IPS DF 6.9 (cell line): ENCODE results near the gene CLEC4G.
"Not testable (repeated sequence)": the region's sequence is repeated elsewhere in the genome, so short reads cannot be mapped to it uniquely, and the experiment has no call there.

ENCODE experiments used
- DNase-seq: peaks from one replicate; pipeline ENCODE4 v3.0.0-alpha.2; 2013; ENCODE audit warnings: low read depth, low spot score
- H3K27ac ChIP-seq: one replicate; pipeline ENCODE4 v1.5.1; 2013; ENCODE audit warnings: low read length, control low read depth
- H3K27me3 ChIP-seq: 2 replicates; pipeline ENCODE4 v1.6.1; 2013; ENCODE audit warnings: mild to moderate bottlenecking, low read length; ENCODE audit not compliant: control insufficient read depth, insufficient read depth
- H3K36me3 ChIP-seq: 2 replicates; pipeline ENCODE4 v1.6.1; 2013; ENCODE audit warnings: low read length; ENCODE audit not compliant: control insufficient read depth, insufficient read depth
- H3K4me1 ChIP-seq: 2 replicates; pipeline ENCODE4 v1.6.1; 2013; ENCODE audit warnings: low read length; ENCODE audit not compliant: control insufficient read depth, insufficient read depth
- H3K4me3 ChIP-seq: 2 replicates; pipeline ENCODE4 v1.5.1; 2013; ENCODE audit warnings: mild to moderate bottlenecking, low read length
- H3K9me3 ChIP-seq: 2 replicates; pipeline ENCODE4 v1.6.1; 2013; ENCODE audit warnings: low read length, inconsistent platforms; ENCODE audit not compliant: control insufficient read depth, insufficient read depth
- WGBS: extraction: QIAGEN DNeasy Blood & Tissue Kit; methylation state at CpG from one replicate; pipeline ENCODE4 v1.1.7; 2013; ENCODE audit warnings: mixed read lengths, missing lambda C conversion rate; ENCODE audit not compliant: insufficient read length, insufficient coverage; 5-methylcytosine and 5-hydroxymethylcytosine counted together

The CLEC4G gene

DNA sequence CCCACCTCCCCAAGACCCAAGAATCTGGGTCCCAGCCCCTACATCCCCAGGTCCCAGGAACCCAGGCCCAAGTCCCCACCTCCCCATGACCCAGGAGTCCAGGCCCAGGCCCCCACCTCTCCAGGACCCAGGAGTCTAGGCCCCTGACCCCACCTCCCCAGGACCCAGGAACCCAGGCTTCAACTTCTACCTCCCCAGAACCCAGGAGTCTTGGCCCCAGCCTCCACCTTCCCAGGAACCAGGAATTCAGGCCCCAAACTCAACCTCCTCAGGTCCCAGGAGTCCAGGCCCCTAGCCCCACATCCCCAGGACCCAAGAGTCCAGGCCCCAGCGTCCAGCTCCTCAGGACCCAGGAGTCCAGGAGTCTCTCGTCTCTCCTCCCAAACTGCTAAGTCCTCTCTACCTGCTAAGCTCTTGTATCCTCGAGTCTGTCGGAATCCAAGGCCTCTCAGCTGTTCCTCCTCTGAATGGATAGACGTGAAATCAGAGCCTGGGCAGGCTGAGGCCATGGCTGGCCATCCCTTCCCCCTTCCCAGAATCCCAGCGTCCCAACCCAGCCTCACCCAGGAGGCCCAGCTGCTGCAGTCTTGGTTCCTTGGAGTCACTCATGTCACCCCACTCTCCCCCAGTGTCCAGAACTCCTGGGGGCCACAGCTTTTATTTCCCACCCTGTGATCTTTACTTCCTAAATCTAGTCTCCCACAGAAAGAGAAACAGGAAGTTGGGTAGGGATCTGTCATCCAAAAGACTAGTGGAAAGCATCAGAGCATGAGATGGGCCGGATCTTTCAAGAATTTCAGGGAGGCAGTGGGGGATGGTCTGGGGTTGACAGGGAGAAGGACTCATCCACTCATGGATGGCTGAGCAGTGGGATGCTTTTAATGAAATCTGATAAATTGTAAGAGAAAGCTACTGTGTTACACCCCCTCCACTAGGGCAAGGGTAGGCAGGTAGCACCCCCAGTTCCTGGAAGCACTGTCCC, 15.3 kb upstream of the CLEC4G start, which contains the start of gene CD209:
Gene CD209 (minus strand): TSS at position 632 of the 982 bp plus-strand sequence. CDS start 23 bp downstream, at position 609.
- Histone ChIP-seq H3K9me3 (no peaks in the 10 kb centered on the region), H3K4me3 (no peak within 1 kb of the TSS), H3K27me3 (no peaks in the 10 kb centered on the region), H3K36me3 (no peaks in the 10 kb centered on the region), H3K27ac (no peak within 1 kb of the TSS), H3K4me1 (peaks cover 3% of the 10 kb centered on the region; the same call in 1 of the 2 replicates)
- no peak for DNase-seq
- no CpG with 5 or more reads among the region's 7 CpGs for WGBS

DNA sequence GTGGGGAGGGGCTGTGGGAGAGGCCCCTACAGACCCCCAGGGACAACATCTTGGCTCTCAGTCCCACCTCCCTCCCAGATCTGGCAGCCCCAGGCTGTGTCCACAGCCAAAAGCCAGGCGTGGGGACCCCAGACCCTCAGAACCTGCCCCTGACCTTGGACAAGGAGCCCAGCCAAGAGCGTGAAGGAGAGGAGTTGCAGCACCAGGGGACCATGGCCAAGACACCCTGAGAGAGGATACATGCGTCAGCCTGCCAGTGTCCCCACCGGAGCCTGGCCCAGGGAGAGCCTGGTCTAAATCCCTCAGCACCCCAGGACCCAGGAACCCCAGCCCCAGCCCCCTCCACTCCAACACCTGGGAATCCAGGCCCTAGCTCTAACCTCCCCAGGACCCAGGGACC, 14.4 kb upstream of the CLEC4G start:
- not testable (repeated sequence) for H3K36me3 ChIP-seq, H3K27ac ChIP-seq, DNase-seq, H3K4me1 ChIP-seq, H3K4me3 ChIP-seq, H3K9me3 ChIP-seq, H3K27me3 ChIP-seq
- no CpG with 5 or more reads among the region's 4 CpGs for WGBS

DNA sequence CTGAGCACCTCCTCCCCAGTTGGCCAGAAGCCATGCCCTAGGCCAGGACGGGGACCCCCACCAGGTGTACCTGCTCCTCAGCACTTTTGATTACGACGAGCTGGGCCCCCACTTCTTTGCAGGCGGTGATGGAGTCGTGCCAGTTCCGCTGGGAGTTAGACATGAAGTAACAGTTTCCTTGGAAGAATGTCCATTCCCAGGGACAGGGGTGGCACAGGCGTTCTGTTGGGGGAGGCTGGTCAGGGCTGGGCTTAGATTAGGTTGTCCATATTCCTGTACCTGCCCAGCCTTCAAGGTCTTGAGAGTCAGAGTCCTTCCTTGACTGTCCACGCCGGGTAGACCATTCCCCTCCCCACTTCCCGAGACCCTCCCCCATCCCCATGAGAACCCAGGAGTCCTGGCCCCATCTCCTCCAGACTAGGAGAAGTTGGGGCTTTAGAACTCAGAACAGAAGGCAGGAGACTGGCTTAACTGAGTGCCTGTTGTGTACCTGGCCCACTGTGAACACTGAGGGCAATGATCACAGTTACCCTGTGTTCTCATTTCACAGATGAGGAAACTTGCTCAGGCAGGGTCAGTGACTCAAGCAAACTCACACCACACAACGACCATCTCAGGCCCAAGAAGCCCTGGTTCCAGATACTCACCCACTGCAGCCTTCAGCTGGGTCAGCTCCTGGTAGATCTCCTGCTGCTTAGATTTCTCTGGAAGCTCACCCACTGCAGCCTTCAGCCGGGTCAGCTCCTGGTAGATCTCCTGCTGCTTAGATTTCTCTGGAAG, 13.2 kb upstream of the CLEC4G start:
- DNase-seq, result no peak
- no peak overlapping the region for H3K27ac ChIP-seq
- H3K4me1 ChIP-seq, result peaks cover 3% of the 10 kb centered on the region; the same call in 1 of the 2 replicates
- H3K27me3 ChIP-seq, result no peaks in the 10 kb centered on the region
- no peak overlapping the region for H3K4me3 ChIP-seq
- no CpG with 5 or more reads among the region's 12 CpGs for WGBS
- H3K36me3 ChIP-seq, result no peaks in the 10 kb centered on the region
- H3K9me3 ChIP-seq, result no peaks in the 10 kb centered on the region

DNA sequence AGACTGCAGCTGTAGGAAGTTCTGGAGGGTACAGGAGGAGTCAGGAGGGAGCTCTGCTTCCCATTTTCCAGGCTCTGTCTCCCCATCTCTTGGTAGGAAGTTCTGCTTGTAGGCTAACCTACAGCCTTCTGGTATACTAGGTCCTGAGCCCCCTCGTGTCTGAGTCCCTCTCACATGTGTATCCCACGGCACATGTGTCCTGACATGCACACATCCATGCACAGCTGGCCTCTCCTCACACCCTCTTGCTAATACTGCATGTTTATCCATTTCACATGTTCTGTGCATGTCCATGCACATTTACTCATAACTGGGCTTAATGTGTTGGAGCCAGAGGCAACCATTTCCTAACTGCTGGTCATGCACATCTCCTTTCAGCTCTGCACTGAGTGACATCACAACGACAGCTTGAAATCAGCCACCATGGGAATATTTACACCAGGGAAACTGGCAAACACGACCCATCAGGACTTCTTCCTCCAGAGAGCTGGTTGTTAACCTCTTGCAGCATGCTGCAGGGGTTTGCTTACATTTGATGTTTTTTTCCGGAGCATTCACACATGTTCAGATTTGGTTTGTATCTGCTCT, 12.4 kb upstream of the CLEC4G start:
- no peak for DNase-seq
- Histone ChIP-seq H3K9me3 (no peaks in the 10 kb centered on the region), H3K4me3 (no peak overlapping the region), H3K36me3 (no peaks in the 10 kb centered on the region), H3K27me3 (no peaks in the 10 kb centered on the region), H3K27ac (no peak overlapping the region), H3K4me1 (peaks cover 3% of the 10 kb centered on the region; the same call in 1 of the 2 replicates)
- no CpG with 5 or more reads among the region's 5 CpGs for WGBS

DNA sequence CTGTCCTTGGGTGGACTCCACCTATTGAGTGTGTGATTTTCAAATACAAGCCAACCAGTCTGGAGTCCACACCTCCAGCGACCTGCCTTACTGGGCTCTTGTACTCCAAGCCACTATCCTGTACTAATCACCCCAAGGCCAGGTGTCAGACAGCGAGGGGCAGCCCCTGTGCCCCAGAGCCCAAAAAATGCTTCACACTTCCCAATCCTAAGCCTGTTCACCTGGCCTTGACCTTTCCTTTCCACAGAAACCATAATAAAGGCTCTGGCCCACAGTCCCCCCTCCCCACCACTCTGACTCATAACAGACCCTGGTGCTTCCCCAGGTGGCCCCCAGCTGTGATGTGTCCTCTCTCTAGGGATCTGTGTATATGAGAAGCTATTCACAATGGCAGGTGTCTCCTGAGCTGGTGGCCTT, 11.5 kb upstream of the CLEC4G start:
- H3K4me3 ChIP-seq, result no peak overlapping the region
- WGBS, result no CpG with 5 or more reads among the region's 2 CpGs
- no peaks in the 10 kb centered on the region for H3K9me3 ChIP-seq
- no peak overlapping the region for H3K27ac ChIP-seq
- H3K36me3 ChIP-seq, result no peaks in the 10 kb centered on the region
- DNase-seq, result no peak
- H3K4me1 ChIP-seq, result peaks cover 3% of the 10 kb centered on the region; the same call in 1 of the 2 replicates
- no peaks in the 10 kb centered on the region for H3K27me3 ChIP-seq

DNA sequence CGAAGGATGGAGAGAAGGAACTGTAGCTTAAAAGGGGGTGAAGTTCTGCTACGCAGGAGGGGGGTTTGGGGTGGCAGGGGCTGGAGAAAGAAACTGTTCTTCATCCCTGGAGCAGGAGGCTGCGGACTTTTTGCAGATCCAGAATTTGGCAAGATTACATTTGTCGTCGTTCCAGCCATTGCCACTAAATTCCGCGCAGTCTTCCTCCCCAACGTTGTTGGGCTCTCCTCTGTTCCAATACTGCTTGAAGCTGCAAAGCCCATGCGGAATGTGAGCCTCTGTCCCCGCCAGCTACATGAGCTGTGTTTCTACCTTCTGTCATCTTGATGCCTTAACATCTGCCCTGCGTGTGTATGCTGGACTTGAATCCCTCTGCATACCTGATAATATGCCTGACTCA, 11.1 kb upstream of the CLEC4G start:
- Histone ChIP-seq H3K36me3 (no peaks in the 10 kb centered on the region), H3K27me3 (no peaks in the 10 kb centered on the region), H3K4me3 (no peak overlapping the region), H3K9me3 (no peaks in the 10 kb centered on the region), H3K4me1 (peaks cover 3% of the 10 kb centered on the region; the same call in 1 of the 2 replicates), H3K27ac (no peak overlapping the region)
- no CpG with 5 or more reads among the region's 11 CpGs for WGBS
- no peak for DNase-seq

DNA sequence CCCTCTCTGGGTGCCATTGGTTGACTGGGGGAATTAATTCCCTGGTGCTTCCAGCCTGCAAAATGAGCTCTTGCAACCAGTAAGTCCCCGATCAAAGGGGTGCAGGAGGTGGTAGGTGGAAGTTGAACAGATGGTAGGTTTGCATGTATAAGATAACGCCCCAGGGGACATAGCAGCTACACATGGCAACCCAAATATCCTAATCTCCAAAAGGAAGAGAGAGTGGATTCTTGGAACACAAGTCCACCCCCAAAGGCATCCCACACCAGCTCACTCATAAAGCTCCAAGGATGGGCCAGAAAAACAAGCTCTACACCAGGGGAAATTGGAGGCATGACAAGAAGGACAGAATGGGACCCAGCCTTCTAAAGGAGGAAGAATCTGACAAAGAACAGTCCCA, 10.7 kb upstream of the CLEC4G start:
- WGBS, result no CpG with 5 or more reads among the region's 2 CpGs
- Histone ChIP-seq H3K27me3 (no peaks in the 10 kb centered on the region), H3K4me3 (no peak overlapping the region), H3K27ac (no peak overlapping the region), H3K9me3 (no peaks in the 10 kb centered on the region), H3K4me1 (peaks cover 3% of the 10 kb centered on the region; the same call in 1 of the 2 replicates), H3K36me3 (no peaks in the 10 kb centered on the region)
- no peak for DNase-seq

DNA sequence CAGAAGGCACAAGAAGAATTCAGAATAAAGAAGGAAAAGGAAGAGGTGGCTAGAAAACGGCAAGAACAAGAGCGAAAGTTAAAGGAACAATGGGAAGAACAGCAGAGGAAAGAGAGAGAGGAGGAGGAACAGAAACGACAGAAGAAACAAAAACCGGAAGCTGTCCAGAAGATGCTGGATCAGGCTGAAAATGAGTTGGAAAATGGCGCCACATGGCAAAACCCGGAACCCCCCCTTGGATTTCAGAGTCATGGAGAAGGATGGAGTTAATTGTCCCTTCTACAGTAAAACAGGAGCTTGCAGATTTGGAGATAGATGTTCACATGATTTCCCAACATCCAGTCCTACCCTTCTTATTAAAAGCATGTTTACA, 8.8 kb upstream of the CLEC4G start:
- H3K9me3 ChIP-seq, result no peaks in the 10 kb centered on the region
- no peak for DNase-seq
- no peak overlapping the region for H3K4me3 ChIP-seq
- no peaks in the 10 kb centered on the region for H3K27me3 ChIP-seq
- no peak overlapping the region for H3K27ac ChIP-seq
- no peaks in the 10 kb centered on the region for H3K36me3 ChIP-seq
- WGBS, result no CpG with 5 or more reads among the region's 6 CpGs
- H3K4me1 ChIP-seq, result no peaks in the 10 kb centered on the region

DNA sequence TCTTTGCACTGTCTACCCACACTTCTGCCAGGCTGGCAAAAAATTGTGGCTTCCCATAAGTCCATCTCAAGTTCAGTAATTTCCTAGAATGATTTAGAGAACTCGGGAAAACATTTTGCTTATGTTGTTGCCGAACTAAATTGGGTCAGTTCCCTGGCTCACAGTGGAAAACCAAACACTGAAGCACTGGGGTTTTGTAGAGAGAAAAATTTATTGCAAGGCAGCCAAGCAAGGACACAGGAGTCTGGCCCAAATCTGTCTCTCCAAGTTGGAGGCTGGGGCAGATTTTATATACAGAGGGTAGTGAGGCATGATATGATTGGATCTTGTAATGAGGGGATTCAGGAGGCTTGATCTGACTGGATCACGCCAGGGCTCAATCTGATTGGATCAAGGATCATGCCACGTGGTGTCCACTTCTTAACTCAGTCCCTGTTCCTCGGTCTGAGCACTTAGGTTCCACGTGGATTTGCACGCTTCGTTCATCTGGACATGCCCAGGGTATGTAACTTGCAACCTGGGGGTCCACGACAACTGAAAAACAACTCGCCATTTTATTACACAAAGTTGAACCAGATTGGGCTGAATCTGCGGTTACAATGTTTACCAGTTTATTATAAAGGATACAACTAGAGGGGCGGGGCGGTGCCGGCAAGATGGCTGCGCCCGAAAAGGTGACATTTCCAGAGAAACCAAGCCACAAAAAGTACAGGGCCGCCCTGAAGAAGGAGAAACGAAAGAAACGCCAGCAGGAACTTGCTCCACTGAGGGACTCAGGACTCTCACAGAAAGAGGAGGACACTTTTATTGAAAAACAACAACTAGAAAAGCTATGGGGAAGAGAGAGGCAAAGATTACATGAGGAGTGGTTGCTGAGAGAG, 8.1 kb upstream of the CLEC4G start:
- no peaks in the 10 kb centered on the region for H3K27me3 ChIP-seq
- H3K36me3 ChIP-seq, result no peaks in the 10 kb centered on the region
- H3K4me1 ChIP-seq, result no peaks in the 10 kb centered on the region
- H3K27ac ChIP-seq, result no peak overlapping the region
- DNase-seq, result no peak
- H3K4me3 ChIP-seq, result no peak overlapping the region
- no CpG with 5 or more reads among the region's 19 CpGs for WGBS
- no peaks in the 10 kb centered on the region for H3K9me3 ChIP-seq
